Activated CD4-positive, alpha-beta T cell treated with anti-CD3 and anti-CD28 coated beads for 36 hours (primary cell): ENCODE results near the gene TOX3. TPM values are rescaled to one million over a fixed set of nuclear protein-coding genes. Genes with fewer than 3 reads are reported as not detected.

Source experiments
- ATAC-seq: fragments of 200-7000 bp; cut with Tn5 transposase; one replicate; pipeline ENCODE4 v1.10.0; 2021; ENCODE audit warnings: mild to moderate bottlenecking, moderate library complexity
- CTCF ChIA-PET: fragments of 350-600 bp; sonication (Branson Sonifier 250); formaldehyde crosslinking; loops from one replicate; lab custom pipeline; 2021; ENCODE audit warnings: antibody characterized with exemption; lab: Charles Lee
- POLR2A ChIA-PET: fragments of 350-600 bp; sonication (Branson Sonifier 250); formaldehyde crosslinking; loops from one replicate; lab custom pipeline; 2021; ENCODE audit warnings: antibody characterized with exemption, inconsistent platforms; lab: Charles Lee
- DNase-seq: peaks from one replicate; pipeline ENCODE4 v3.0.0-alpha.2; 2020
- H3K27ac Mint-ChIP-seq: one replicate; pipeline ENCODE4 v1.8.0; 2021; ENCODE audit warnings: mixed read lengths
- H3K27me3 Mint-ChIP-seq: one replicate; pipeline ENCODE4 v1.8.0; 2021; ENCODE audit warnings: mixed read lengths
- H3K36me3 Mint-ChIP-seq: one replicate; pipeline ENCODE4 v1.8.0; 2021; ENCODE audit warnings: low read depth, mixed read lengths
- H3K4me1 Mint-ChIP-seq: one replicate; pipeline ENCODE4 v1.8.0; 2021; ENCODE audit warnings: mixed read lengths
- H3K4me3 Mint-ChIP-seq: one replicate; pipeline ENCODE4 v1.8.0; 2021; ENCODE audit warnings: mild to moderate bottlenecking, moderate library complexity, mixed read lengths
- H3K9me3 Mint-ChIP-seq: one replicate; pipeline ENCODE4 v1.8.0; 2021; ENCODE audit warnings: low read depth, mixed read lengths
- intact Hi-C, 2 experiments: fragments of 100-400 bp; cut with DNase I in 1 of 2; cut with micrococcal nuclease in 1 of 2; formaldehyde crosslinking; loops; one replicate each; pipeline versions ENCODE4 v1.14.2 to v1.15.1; 2022 to 2024; cut with DNase I, micrococcal nuclease
- total RNA-seq, 2 experiments: library from RNA; stranded (reverse); gene quantifications; one replicate each; pipeline ENCODE4 v1.2.3, GENCODE V29; 2021

Gene TOX3
- total RNA-seq, 2 experiments from 2014 or later: not detected

DNA sequence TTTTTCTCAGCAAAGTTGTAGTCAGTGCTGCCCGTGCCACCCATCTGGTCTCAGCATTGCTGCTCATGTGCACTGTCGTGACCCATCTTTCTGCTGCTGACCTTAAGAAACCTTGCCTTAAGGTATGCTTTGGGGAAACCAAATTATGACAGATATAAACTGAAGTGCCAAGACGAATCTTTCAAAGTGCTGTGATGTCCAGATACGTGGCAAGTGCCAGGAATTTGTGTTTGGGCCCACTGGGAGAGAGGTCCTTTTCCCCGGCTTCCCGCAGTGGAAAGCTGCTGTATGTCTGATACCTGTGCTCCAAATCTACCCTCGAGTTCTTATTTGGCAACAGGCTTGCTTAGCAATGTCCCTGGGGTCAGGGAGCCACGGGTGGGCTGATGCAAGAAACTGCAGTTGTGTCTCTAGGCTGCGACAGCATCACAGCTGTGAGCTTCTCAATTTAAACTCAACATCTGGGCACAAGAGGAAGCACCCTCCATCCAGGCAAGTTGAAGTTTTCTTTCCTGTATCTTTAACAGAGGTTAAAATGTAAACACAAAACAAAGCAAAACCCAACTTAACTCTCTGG, 30.3 kb upstream of the TOX3 start:
- no peaks in the 10 kb centered on the region for H3K36me3 Mint-ChIP-seq
- H3K9me3 Mint-ChIP-seq: no peaks in the 10 kb centered on the region
- no peak for DNase-seq
- no peaks in the 10 kb centered on the region for H3K4me1 Mint-ChIP-seq
- intact Hi-C loops: no loop called here
- POLR2A ChIA-PET: no interaction called here
- H3K27ac Mint-ChIP-seq: no peak overlapping the region
- ATAC-seq: no peak
- no peak overlapping the region for H3K4me3 Mint-ChIP-seq
- CTCF ChIA-PET: no interaction called here
- H3K27me3 Mint-ChIP-seq: no peaks in the 10 kb centered on the region

DNA sequence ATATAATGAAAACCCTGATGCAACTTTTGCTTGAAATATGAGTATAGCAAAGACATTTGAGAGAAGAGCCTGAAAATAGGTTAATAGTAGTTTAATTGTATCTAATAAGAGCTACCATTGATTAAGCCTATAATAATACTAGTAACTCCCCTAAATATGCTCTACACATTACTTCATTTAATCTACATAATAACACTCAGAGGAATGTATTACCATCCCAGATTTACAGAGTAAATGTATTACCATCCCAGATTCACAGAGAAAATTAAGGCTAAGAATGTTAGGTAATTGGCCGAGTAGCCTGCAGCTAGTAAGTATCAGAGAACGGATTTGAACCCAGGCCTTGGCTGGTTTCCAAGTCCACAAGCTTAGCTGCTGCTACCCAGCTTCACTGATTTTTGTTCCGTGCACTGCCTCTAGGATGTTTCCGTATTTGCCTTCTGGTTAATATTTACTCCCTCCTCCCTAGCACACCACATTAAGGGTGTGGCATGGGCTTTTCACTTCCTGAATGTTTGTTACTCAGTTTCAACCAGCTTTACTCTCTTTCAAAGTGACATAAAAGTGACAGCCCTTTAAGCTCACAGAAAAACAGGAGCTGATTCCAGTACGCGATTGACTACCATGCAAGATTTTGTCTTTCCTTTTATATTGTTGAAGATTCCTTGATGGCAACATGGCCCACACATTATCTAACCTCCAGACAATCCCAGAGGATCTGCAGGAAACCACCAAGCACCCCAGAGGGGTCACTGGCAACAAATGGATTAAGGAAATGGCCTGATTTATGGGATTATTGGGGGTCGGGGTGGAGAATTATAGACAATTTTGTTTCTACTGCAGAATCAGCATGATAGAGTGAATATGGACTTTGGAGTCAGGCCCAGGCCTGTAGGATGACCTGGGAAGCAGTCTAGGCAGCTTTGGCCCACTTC, 26.7 kb upstream of the TOX3 start:
- H3K4me1 Mint-ChIP-seq: no peaks in the 10 kb centered on the region
- no peak for DNase-seq
- peaks cover 7% of the 10 kb centered on the region for H3K9me3 Mint-ChIP-seq
- H3K4me3 Mint-ChIP-seq: no peak overlapping the region
- H3K27ac Mint-ChIP-seq: no peak overlapping the region
- POLR2A ChIA-PET: no interaction called here
- CTCF ChIA-PET: no interaction called here
- H3K27me3 Mint-ChIP-seq: no peaks in the 10 kb centered on the region
- no peaks in the 10 kb centered on the region for H3K36me3 Mint-ChIP-seq
- intact Hi-C loops: no loop called here
- ATAC-seq: no peak

DNA sequence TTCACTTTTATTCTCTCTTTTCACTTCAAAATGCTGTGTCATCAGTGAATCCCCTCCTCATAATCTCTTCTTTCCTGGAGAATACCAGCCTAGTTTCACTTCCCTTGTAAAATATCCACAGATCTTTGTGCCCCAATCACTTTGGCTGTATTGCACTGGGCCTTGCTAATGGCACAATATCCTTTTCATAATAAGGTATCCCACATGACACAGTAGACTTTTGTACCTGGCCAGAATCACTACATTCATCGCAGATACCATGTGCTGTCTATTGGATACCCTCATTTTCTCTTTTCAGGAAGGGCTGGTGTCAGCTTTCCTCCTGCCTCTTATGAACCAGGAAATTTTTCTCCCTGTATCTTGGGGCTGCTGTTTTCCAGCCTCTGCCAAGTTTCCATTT, 25.7 kb upstream of the TOX3 start:
- Mint-ChIP-seq H3K36me3 (no peaks in the 10 kb centered on the region), H3K27me3 (no peaks in the 10 kb centered on the region), H3K9me3 (peaks cover 7% of the 10 kb centered on the region), H3K27ac (no peak overlapping the region), H3K4me3 (no peak overlapping the region), H3K4me1 (no peaks in the 10 kb centered on the region)
- ATAC-seq: no peak
- DNase-seq: no peak
- POLR2A ChIA-PET: no interaction called here
- CTCF ChIA-PET: no interaction called here
- intact Hi-C loops: no loop called here

DNA sequence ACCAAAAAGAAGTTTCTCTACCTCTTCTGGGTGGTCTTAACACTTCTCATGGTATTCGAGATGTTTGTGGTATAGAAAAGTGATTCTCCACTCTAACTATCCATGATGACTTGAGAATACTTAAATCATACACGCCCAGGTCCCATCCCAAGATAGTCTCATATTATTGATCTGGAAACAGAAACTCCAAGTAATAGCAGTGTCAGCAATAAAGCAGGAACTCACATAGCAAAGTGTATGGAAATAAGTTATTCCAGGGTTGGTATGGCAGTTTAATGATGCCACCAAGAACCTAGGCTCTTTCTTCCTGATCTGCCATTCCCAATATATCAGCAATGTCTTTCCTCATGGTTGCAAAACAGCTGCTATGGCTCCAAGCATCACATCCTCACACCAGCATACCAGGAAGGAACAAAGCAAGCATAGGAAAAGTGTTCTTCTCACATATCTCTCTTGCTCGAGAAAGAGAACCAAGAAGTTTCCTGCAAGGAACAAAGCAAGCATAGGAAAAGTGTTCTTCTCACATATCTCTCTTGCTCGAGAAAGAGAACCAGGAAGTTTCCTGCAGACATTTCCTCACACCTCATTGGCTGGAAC, 23.6 kb upstream of the TOX3 start:
- intact Hi-C loops: no loop called here
- ChIA-PET POLR2A (no interaction called here), CTCF (no interaction called here)
- Mint-ChIP-seq H3K27ac (no peak overlapping the region), H3K9me3 (peaks cover 7% of the 10 kb centered on the region), H3K36me3 (no peaks in the 10 kb centered on the region), H3K4me3 (no peak overlapping the region), H3K27me3 (no peaks in the 10 kb centered on the region), H3K4me1 (no peaks in the 10 kb centered on the region)
- ATAC-seq: no peak
- DNase-seq: no peak

DNA sequence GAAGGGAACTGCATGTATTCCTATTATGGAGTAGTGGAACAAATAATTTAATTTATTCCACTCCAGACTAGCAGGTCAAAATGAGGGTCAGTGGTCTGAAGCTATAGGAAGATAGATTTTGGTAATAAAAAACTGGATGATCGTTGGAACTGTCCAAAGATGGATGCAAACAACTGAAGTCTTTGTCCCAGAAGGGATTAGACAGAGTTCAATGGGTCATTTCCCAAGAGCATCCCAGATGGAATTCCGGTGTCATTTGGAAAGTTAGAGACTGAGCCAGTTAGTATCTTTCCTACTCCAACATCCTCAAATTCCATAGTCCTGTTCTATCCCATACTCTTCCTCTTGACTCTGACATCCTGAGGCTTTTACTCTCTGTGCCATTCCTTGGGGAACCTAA, 22.8 kb upstream of the TOX3 start:
- no peak for DNase-seq
- ATAC-seq: no peak
- Mint-ChIP-seq H3K9me3 (peaks cover 7% of the 10 kb centered on the region), H3K4me3 (no peak overlapping the region), H3K4me1 (no peaks in the 10 kb centered on the region), H3K27ac (no peak overlapping the region), H3K27me3 (no peaks in the 10 kb centered on the region), H3K36me3 (no peaks in the 10 kb centered on the region)
- POLR2A ChIA-PET: no interaction called here
- intact Hi-C loops: no loop called here
- CTCF ChIA-PET: no interaction called here

DNA sequence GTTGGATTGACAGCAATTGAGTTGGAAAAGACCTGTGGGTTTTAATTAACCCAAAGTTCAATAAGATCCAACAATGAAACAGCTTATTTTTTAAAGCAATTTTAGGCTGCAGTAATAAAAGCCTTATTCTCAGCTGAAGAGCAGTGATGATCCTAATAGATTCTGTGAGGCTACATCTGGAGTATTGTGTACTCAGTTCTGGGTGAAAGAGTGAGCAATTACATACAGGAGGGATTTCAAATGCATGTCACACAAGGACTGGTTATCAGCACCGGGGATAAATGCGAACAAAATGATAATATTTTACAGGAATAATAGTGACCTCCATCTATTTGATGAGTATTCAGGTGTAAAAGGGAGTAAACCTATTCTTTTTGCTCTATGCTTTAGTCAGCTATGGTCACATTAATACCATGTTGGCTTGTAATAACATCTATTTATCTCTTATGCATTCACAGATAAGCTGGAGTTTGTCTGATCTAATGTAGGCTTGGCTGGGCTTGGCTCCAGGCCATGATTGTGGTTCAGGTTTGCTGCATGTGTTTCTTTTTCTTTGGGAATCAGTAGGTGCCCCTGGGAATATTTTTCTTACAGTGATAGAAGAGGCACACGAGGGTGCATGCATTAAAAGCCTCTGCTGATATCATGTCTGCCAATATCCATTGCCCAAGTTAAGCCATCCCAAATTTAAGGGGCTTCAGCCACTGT, 22.2 kb upstream of the TOX3 start:
- ATAC-seq (no peak), DNase-seq (no peak)
- Mint-ChIP-seq H3K4me3 (no peak overlapping the region), H3K9me3 (peaks cover 7% of the 10 kb centered on the region), H3K4me1 (no peaks in the 10 kb centered on the region), H3K27ac (no peak overlapping the region), H3K27me3 (no peaks in the 10 kb centered on the region), H3K36me3 (no peaks in the 10 kb centered on the region)
- intact Hi-C loops: no loop called here
- POLR2A ChIA-PET: no interaction called here
- CTCF ChIA-PET: no interaction called here

DNA sequence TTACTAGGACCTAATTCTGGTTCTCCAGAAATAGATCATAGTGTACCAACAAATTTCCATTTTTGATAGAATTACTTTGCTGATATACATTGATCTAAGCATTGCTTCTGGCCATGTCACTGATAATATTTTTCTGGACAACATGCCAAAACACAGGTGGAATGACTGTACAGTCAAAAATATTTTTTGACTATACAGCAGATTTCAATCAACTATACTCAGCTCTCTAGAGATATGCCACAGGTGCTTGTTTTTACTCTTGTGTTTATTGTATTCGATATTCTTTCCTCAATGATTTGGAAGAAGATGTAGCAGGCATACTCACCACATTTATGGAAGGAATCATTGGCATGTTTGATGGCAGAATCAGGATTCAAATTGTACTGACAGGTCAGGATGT, 21.6 kb upstream of the TOX3 start:
- Mint-ChIP-seq H3K9me3 (peaks cover 9% of the 10 kb centered on the region), H3K36me3 (no peaks in the 10 kb centered on the region), H3K4me3 (no peak overlapping the region), H3K27ac (no peak overlapping the region), H3K27me3 (no peaks in the 10 kb centered on the region), H3K4me1 (no peaks in the 10 kb centered on the region)
- POLR2A ChIA-PET: no interaction called here
- intact Hi-C loops: no loop called here
- ATAC-seq: no peak
- DNase-seq: no peak
- CTCF ChIA-PET: no interaction called here

DNA sequence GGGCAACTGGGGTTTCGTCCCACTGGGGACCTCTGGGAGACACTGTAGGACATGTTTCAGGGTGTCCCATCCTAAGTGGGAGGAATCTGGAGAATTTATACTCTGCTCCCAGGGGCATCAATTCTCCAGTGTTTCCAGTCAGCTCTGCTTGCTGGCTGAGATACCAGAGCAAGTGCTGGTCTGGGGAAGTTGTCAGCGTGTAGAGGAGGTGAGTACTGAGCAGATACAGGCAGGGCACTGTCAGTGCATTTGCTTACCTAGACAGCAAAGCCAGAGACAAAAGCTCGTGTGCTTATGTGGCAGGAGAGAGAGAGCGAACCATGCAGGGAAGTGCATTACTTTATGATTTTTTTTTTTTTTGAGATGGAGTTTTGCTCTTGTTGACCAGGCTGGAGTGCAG, 20.2 kb upstream of the TOX3 start:
- ChIA-PET POLR2A (interaction anchor here (0.6 kb wide), 1 partner anchor 326 kb away, joined by 4 read pairs; no protein-coding TSS in a partner anchor), CTCF (no interaction called here)
- no peak overlapping the region for H3K4me3 Mint-ChIP-seq
- no peaks in the 10 kb centered on the region for H3K36me3 Mint-ChIP-seq
- no peak overlapping the region for H3K27ac Mint-ChIP-seq
- intact Hi-C loops: no loop called here
- DNase-seq: no peak
- H3K9me3 Mint-ChIP-seq: peaks cover 9% of the 10 kb centered on the region
- no peak for ATAC-seq
- H3K27me3 Mint-ChIP-seq: no peaks in the 10 kb centered on the region
- H3K4me1 Mint-ChIP-seq: no peaks in the 10 kb centered on the region

DNA sequence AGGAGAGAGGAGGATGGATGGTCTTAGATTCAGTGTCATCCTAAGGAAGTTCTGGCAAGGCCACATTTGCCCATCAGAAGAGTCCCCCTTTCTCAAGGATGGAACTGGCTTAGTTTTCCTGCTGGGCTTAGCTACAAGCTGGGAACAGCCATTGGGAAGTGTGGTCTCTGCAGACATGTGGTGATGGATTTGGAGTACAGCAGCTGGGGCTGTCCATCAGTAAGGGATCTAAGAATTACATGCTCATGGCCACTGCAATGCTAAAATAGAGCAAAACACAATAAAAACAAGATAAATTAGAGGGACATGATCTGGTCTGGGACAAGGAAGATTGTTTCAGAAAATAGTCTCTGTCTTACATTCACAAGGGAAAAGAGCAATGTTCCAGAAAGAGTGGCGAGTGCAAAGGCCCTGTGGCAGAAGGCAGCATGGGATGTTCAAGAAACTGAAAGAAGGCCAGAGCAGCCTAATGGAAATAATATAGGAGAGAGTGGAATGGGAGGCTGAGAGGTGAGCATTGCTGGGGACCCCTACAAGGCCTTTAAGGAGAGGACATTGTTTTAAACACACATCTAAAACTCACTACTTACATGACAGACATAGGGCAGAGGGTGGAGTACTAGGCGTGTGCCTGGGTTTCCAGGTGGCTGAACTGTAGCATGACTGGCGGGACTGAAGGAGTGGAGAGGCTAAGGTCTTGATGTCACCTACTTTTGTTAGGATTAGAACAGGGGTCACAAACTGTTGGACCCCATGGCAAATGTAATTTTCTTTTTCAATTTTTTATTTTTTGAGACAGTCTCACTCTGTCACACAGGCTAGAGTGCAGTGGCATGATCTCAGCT, 17.0 kb upstream of the TOX3 start:
- CTCF ChIA-PET: no interaction called here
- intact Hi-C loops: no loop called here
- peaks cover 2% of the 10 kb centered on the region for H3K9me3 Mint-ChIP-seq
- no peaks in the 10 kb centered on the region for H3K4me1 Mint-ChIP-seq
- no peak overlapping the region for H3K4me3 Mint-ChIP-seq
- no peak for DNase-seq
- no peaks in the 10 kb centered on the region for H3K36me3 Mint-ChIP-seq
- no peak overlapping the region for H3K27ac Mint-ChIP-seq
- POLR2A ChIA-PET: no interaction called here
- H3K27me3 Mint-ChIP-seq: no peaks in the 10 kb centered on the region
- no peak for ATAC-seq

DNA sequence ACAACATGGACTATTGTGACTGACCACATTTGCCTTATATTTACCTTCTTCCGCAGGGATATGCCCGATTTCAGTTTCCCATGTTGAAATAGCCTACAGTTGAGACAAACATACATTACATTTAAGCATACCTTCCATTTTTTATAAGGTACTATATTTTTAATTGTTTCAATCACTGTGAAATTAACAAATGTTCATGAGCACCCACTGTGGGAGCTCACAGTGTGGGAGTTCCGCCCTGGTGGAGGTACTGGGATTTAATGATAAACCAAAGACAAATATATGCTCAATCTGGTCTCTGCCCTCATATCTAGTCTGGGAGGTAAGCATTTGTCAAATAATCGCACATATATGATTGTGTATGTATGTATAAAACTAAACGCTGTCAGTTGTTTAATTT, 15.8 kb upstream of the TOX3 start:
- ChIA-PET CTCF (no interaction called here), POLR2A (no interaction called here)
- intact Hi-C loops: no loop called here
- ATAC-seq: no peak
- H3K4me3 Mint-ChIP-seq: no peak overlapping the region
- H3K36me3 Mint-ChIP-seq: no peaks in the 10 kb centered on the region
- peaks cover 4% of the 10 kb centered on the region for H3K9me3 Mint-ChIP-seq
- no peaks in the 10 kb centered on the region for H3K27me3 Mint-ChIP-seq
- H3K4me1 Mint-ChIP-seq: no peaks in the 10 kb centered on the region
- no peak for DNase-seq
- H3K27ac Mint-ChIP-seq: no peak overlapping the region
